PC-3 (cell line): ENCODE data around the gene MVB12B. TPM values are rescaled to one million over a fixed set of nuclear protein-coding genes. Genes with fewer than 3 reads are reported as not detected.

Experiments used
- ATAC-seq: fragments of 200-7000 bp; cut with Tn5 transposase; 2 replicates; pipeline ENCODE4 v1.9.1; 2020; ENCODE audit warnings: mild to moderate bottlenecking, moderate library complexity
- BruUV-seq: library from RNA; stranded (reverse); fragments of 400-500 nt; replicated peaks from 2 replicates; lab custom pipeline; 2021; lab: Mats Ljungman, UMichigan
- CTCF ChIA-PET: fragments of 300-600 bp; sonication (Branson Sonifier 250); formaldehyde crosslinking; loops from one replicate; lab custom pipeline; 2022; ENCODE audit warnings: antibody characterized with exemption; lab: Charles Lee
- POLR2A ChIA-PET: fragments of 300-600 bp; sonication (Branson Sonifier 250); formaldehyde crosslinking; loops from one replicate; lab custom pipeline; 2022; ENCODE audit warnings: antibody characterized with exemption; ENCODE audit not compliant: unreplicated experiment; lab: Charles Lee
- DNase-seq: peaks from one replicate; pipeline ENCODE4 v3.0.0-alpha.2; 2015
- H2AFZ ChIP-seq: fragments of 300-600 bp; sonication (generic); 2 replicates; pipeline ENCODE4 v1.6.0; 2016; ENCODE audit warnings: antibody characterized with exemption, low read length
- H3F3A ChIP-seq: fragments of 300-600 bp; sonication (generic); one replicate; pipeline ENCODE4 v1.6.0; 2017; ENCODE audit warnings: antibody characterized with exemption, low read length, control low read depth, mild to moderate bottlenecking; ENCODE audit not compliant: unreplicated experiment
- H3K27ac ChIP-seq: fragments of 300-600 bp; sonication (generic); 2 replicates; pipeline ENCODE4 v1.5.1; 2016; ENCODE audit warnings: mild to moderate bottlenecking, low read length
- H3K27me3 ChIP-seq: fragments of 300-600 bp; sonication (generic); 2 replicates; pipeline ENCODE4 v1.6.1; 2016; ENCODE audit warnings: low read length, mixed read lengths
- H3K36me3 ChIP-seq: fragments of 300-600 bp; sonication (generic); 2 replicates; pipeline ENCODE4 v1.6.1; 2016; ENCODE audit warnings: low read depth, mixed run types, low read length, mixed read lengths
- H3K4me1 ChIP-seq: fragments of 300-600 bp; sonication (generic); 2 replicates; pipeline ENCODE4 v1.5.1; 2016; ENCODE audit warnings: low read length; ENCODE audit not compliant: insufficient read depth
- H3K4me2 ChIP-seq: fragments of 300-600 bp; sonication (generic); 2 replicates; pipeline ENCODE4 v1.6.0; 2016; ENCODE audit warnings: low read length
- H3K4me3 ChIP-seq: fragments of 300-600 bp; sonication (generic); 2 replicates; pipeline ENCODE4 v1.5.1; 2016; ENCODE audit warnings: mild to moderate bottlenecking, low read length, mixed read lengths
- H3K79me2 ChIP-seq: fragments of 300-600 bp; sonication (generic); 2 replicates; pipeline ENCODE4 v1.6.1; 2017; ENCODE audit warnings: low read length, mixed read lengths
- H3K9ac ChIP-seq: fragments of 300-600 bp; sonication (generic); 2 replicates; pipeline ENCODE4 v1.6.0; 2016; ENCODE audit warnings: mild to moderate bottlenecking, low read length
- H3K9me2 ChIP-seq: fragments of 300-600 bp; sonication (generic); replicated peaks from 2 replicates; pipeline ENCODE4 v1.6.1; 2016; ENCODE audit warnings: mixed run types, low read length, mixed read lengths
- H3K9me3 ChIP-seq: fragments of 300-600 bp; sonication (generic); 2 replicates; pipeline ENCODE4 v1.6.1; 2016; ENCODE audit warnings: low read length, mixed read lengths
- H4K20me1 ChIP-seq: fragments of 300-600 bp; sonication (generic); 2 replicates; pipeline ENCODE4 v1.6.1; 2016; ENCODE audit warnings: low read length, mixed read lengths
- EZH2 ChIP-seq: fragments of 300-600 bp; sonication (generic); IDR thresholded peaks from one replicate; pipeline ENCODE4 v1.6.1; 2017; ENCODE audit warnings: antibody characterized with exemption, mild to moderate bottlenecking, low read length; ENCODE audit not compliant: unreplicated experiment
- EZH2phosphoT487 ChIP-seq: fragments of 300-600 bp; sonication (generic); IDR thresholded peaks from 2 replicates; pipeline ENCODE4 v1.6.1; 2018; ENCODE audit warnings: mild to moderate bottlenecking, antibody characterized with exemption, low read length, borderline replicate concordance
- intact Hi-C: fragments of 100-400 bp; cut with micrococcal nuclease; formaldehyde crosslinking; loops from 2 replicates; pipeline ENCODE4 v1.9.0; 2023
- total RNA-seq: library from RNA; depleted of rRNA; stranded (reverse); fragments of >200 nt; gene quantifications from 2 replicates; pipeline ENCODE4 v1.2.3, GENCODE V29; 2014
- TF ChIP-seq, protein P1 (sequence below): fragments of 300-600 bp; sonication (generic); conservative IDR thresholded peaks from 2 replicates; pipeline ENCODE4 v1.5.1; 2017; ENCODE audit warnings: antibody characterized with exemption, low read depth, mild to moderate bottlenecking, low read length

The MVB12B gene
- total RNA-seq, 1 experiment from 2014 or later: 7.2 TPM

DNA sequence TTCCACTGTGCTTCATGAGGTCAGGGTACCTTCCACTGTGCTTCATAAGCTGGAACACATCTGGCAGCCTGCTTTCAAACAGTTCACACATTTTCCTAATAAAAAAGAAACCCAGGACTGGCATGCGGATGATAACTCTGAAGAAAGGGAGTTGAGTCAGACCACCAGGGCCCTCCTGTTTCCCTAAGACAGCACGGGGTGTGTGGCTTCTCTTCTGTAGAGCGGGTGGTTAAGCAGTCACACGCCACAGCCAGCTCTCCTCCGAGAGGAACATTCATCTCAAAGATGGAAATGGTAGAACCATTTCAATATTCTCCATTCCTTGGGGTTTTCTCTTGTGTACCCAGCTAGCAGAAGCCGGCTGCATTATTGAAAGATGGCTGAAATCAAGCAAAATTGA lies 159.0 kb downstream of the MVB12B start:
- Histone ChIP-seq H3K4me3 (no peak overlapping the region), H3K36me3 (no peaks in the 10 kb centered on the region), H3K4me1 (no peaks in the 10 kb centered on the region), H4K20me1 (no peaks in the 10 kb centered on the region), H3K79me2 (no peaks in the 10 kb centered on the region), H3K4me2 (no peak overlapping the region), H2AFZ (no peak overlapping the region), H3F3A (no peaks in the 10 kb centered on the region), H3K9me2 (no peaks in the 10 kb centered on the region), H3K9me3 (no peaks in the 10 kb centered on the region), H3K27me3 (no peaks in the 10 kb centered on the region), H3K27ac (no peak overlapping the region), H3K9ac (no peak overlapping the region)
- ChIA-PET POLR2A (no interaction called here), CTCF (no interaction called here)
- BruUV-seq: no TSS peak
- ATAC-seq: no peak
- TF ChIP-seq EZH2phosphoT487 (no peak), EZH2 (no peak)
- TF ChIP-seq, protein P1, sequence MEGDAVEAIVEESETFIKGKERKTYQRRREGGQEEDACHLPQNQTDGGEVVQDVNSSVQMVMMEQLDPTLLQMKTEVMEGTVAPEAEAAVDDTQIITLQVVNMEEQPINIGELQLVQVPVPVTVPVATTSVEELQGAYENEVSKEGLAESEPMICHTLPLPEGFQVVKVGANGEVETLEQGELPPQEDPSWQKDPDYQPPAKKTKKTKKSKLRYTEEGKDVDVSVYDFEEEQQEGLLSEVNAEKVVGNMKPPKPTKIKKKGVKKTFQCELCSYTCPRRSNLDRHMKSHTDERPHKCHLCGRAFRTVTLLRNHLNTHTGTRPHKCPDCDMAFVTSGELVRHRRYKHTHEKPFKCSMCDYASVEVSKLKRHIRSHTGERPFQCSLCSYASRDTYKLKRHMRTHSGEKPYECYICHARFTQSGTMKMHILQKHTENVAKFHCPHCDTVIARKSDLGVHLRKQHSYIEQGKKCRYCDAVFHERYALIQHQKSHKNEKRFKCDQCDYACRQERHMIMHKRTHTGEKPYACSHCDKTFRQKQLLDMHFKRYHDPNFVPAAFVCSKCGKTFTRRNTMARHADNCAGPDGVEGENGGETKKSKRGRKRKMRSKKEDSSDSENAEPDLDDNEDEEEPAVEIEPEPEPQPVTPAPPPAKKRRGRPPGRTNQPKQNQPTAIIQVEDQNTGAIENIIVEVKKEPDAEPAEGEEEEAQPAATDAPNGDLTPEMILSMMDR: no peak
- DNase-seq: no peak
- intact Hi-C loops: no loop called here

DNA sequence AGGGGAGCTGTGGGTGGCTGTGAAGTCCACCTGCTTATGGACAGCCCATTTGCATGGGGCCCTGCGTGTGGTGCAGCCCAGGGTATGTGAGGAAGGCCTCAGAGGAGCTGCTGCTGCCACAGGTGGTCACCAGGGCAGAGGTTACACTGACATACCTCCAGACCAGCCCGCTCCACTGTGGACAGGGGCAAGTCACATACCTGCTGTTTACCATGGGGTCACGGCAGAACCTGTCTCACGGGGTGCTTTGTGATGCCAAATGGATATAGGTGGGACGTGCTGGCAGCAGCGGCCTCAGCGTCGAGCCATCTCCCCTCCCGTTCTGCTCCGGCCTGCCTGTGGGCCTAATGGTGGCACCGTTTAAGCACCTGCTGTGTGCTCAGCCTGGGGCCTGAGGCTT lies 159.6 kb downstream of the MVB12B start:
- no peaks in the 10 kb centered on the region for H3K27me3 ChIP-seq
- no peak overlapping the region for H3K4me3 ChIP-seq
- no peaks in the 10 kb centered on the region for H3K4me1 ChIP-seq
- no peaks in the 10 kb centered on the region for H3K9me2 ChIP-seq
- TF ChIP-seq EZH2phosphoT487 (no peak), EZH2 (no peak)
- TF ChIP-seq, protein P1: no peak
- H3K27ac ChIP-seq: no peak overlapping the region
- ATAC-seq (no peak), DNase-seq (no peak)
- intact Hi-C loops: no loop called here
- H4K20me1 ChIP-seq: no peaks in the 10 kb centered on the region
- ChIA-PET POLR2A (no interaction called here), CTCF (no interaction called here)
- no peaks in the 10 kb centered on the region for H3K79me2 ChIP-seq
- H3K36me3 ChIP-seq: no peaks in the 10 kb centered on the region
- H3F3A ChIP-seq: no peaks in the 10 kb centered on the region
- no TSS peak for BruUV-seq
- H3K9me3 ChIP-seq: no peaks in the 10 kb centered on the region
- H2AFZ ChIP-seq: no peak overlapping the region
- H3K9ac ChIP-seq: no peak overlapping the region
- H3K4me2 ChIP-seq: no peak overlapping the region

DNA sequence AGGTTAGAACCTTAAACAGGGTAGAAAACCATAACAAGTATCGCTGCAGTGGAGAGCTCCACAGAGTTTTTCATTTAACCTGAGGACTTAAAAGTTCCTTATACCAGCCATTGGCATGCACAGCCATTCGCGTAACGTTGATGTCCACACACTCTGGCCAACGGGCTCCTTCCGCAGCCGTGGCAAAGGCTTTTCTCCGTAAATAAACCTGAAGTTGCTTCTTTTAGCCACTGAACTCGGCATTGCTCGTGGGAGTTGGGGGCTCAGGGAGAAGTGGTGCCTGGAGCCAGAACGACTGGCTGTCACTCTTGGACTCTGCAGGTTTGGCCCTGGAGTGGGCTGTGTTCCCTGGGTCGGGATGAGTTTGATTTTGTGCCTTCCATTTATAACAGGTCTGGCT lies 161.2 kb downstream of the MVB12B start:
- Histone ChIP-seq H3K4me2 (no peak overlapping the region), H3K36me3 (no peaks in the 10 kb centered on the region), H3K79me2 (no peaks in the 10 kb centered on the region), H3K9me3 (no peaks in the 10 kb centered on the region), H3K9me2 (no peaks in the 10 kb centered on the region), H3K27ac (no peak overlapping the region), H3K27me3 (no peaks in the 10 kb centered on the region), H4K20me1 (no peaks in the 10 kb centered on the region), H3K9ac (no peak overlapping the region), H3K4me1 (no peaks in the 10 kb centered on the region), H3K4me3 (no peak overlapping the region), H2AFZ (no peak overlapping the region), H3F3A (no peaks in the 10 kb centered on the region)
- ChIA-PET CTCF (no interaction called here), POLR2A (no interaction called here)
- DNase-seq (no peak), ATAC-seq (no peak)
- intact Hi-C loops: no loop called here
- no TSS peak for BruUV-seq
- no peak for TF ChIP-seq EZH2phosphoT487
- TF ChIP-seq, protein P1: no peak
- no peak for TF ChIP-seq EZH2
